ENCODE measurements around the gene ADD2.

ADD2 gene

DNA sequence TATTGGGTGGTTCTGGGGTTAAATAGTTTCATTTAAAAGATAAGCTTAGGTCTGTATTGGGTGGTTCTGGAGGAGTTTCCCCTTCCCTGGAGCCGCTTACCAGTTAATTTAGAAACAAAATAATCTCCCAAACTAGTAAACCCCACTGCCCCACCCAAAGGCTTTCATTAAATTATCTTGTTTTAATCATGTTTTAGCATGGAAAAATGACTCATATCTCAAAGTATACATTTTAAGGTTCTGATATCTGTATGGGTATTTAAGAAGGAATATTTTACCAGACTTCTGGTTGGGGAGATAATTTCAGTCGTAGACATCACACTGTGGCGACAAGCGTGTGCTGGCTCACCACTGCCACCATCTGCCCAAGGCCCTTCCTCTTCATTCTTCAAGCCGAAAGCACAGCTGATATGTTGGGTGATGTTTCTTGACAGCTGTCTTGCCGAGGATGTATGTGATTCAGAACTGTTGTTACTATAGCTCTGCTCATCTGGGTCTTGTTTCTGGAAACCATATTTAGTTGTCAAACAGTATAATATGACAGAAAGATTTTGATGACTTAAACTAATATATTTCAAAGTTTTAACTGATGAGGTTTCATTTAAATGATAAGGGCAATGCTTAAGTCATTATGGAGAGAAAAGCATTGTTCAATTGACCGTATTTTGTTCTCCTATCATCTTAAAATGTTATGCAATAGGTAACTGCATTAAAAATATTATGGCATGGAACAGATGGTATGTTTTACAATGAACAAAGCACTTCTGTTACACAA is 17.3 kb upstream of the ADD2 start:
- DNase-seq (ENCODE audit: low read depth in 2 of 2) = no peak

DNA sequence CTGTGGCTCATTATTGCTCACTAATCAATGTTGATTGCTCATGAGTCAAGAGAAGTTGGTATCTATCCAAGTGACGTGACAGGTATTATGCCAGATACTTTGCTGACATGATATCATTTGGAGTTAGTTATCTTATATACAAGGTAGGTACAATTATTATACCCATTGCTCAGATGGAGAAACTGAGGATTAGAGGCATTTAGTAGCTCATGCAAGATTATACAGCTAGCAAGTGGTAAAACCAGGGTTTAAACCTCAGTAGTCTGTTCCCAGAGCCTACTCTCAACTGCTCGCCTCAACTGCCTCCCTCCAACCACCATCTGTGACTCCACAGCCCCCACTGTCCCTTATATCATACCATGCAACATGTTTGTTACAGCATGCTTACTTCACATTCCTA is 16.3 kb upstream of the ADD2 start:
- DNase-seq (ENCODE audit: low read depth in 2 of 2) = no peak

DNA sequence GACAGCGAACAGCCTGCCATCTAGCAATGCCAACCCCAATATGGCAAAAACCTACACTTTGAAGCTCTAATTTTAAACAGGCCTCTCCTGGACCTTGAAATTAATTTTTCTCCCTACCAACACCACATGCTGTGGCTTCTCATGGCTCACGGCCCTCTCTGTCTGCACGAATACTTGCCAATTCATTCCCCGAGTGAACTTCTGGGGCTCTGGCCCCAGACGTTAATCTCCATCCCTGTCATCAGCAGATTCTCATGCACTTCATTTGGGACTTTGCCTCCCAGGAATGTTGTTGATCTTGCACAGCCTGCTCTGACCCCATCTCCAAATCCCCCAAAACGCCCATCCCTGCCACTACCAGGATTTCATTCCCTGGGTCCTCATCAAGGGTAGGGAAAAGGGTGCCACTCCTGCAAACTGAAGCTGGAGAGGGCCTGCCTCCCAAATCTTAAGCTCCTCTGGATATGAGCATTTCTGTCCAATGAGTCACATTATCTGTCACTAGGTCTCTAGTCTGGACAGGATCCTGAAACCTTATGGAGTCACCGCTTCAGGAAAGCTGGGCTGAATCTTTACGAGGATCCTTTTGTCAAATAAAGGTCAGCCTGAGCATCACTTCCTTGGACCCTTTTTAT is 12.0 kb upstream of the ADD2 start:
- DNase-seq (ENCODE audit: low read depth in 2 of 2) = no peak

DNA sequence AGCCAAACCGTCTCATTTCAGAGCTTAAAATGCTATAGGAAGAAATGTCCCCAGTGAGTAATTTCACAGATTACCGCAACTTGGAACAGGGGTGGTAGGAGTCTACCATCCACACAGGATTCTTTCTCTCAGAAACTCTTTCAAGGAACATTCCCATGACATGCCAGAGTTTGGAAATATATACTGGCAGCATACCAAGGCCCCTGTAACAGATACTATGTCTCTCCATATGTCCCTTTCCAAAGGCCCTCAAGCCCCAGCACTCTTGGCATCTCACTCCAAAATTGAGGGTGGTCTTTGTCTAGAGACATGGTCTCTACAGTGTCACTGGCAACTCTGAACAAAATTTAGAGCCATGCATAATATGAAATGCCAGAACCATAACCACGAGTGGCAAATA is 11.5 kb upstream of the ADD2 start:
- DNase-seq (ENCODE audit: low read depth in 2 of 2) = no peak

DNA sequence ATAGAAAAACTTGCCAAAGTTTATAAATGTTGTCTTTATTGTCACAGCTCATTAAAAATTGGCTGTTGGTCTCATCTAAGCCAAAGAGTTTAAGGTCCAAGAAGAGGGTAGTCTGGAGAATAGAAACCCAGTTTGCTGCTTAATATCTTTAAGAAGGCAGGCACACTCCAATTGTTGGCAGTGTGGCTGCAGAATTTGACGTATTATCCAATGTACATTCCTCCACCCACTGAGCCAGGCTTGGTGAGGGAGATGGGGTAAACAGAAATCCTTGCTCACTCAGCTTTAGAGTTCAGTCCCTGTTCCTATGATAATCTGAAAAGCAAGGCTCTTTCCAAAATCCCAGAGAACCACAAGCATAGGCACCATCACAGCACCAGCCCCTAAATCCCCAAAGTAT is 10.7 kb upstream of the ADD2 start:
- no peak for DNase-seq (ENCODE audit: low read depth in 2 of 2)

DNA sequence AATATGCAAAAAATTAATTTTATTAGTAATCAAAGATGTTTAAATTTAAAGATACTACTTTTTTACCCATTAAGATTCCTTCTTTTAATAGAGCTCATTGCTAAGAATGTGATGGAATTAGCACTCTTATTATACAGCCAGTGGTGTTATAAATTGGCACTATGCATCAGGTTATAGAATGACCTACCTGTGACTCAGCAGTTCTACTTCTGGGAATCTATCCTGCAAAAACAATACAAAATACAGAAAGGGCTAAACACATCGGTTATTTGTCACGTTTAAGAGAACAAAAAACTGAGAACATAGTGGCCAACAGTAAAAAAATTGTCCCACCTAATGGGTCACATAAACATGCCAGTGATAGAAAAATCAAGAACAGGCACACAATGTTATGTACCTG is 9.4 kb upstream of the ADD2 start:
- DNase-seq (ENCODE audit: low read depth in 2 of 2) = no peak

DNA sequence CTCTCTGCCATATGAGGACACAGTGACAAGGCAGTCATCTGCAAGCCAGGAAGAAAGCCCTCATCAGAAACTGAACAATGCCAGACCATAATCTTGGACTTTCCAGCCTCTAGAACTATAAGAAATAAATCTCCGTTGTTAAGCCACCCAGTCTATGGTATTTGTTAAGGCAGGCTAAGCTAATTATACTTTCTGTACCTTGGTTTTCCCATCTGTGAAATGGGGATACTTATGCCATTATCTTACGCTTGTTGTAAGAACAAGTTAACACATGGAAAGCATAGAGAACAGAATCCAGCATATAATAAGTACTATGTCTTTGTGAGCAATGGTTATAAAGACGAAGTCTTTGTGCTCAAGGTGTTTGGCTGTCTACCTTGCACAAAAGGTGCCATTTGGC is 8.3 kb upstream of the ADD2 start:
- DNase-seq (ENCODE audit: low read depth in 2 of 2) = no peak

DNA sequence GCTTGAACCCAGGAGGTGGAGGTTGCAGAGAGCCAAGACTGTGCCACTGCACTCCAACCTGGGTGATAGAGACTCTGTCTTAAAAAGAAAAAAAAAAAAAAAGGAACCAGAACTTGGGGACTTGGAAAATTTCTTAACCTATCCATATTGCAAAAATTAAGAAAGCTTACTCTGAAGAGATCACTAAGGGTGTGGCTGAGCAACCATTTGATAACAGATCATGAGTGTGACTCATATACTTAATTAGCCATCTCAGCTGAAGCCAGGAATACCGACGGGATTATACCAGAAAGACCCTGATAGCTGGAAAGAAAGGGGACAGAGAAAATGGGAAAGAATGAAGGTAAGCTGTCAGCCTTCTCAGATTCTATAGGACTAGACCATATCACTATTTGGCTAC is 7.1 kb upstream of the ADD2 start:
- DNase-seq (ENCODE audit: low read depth in 2 of 2) = no peak

DNA sequence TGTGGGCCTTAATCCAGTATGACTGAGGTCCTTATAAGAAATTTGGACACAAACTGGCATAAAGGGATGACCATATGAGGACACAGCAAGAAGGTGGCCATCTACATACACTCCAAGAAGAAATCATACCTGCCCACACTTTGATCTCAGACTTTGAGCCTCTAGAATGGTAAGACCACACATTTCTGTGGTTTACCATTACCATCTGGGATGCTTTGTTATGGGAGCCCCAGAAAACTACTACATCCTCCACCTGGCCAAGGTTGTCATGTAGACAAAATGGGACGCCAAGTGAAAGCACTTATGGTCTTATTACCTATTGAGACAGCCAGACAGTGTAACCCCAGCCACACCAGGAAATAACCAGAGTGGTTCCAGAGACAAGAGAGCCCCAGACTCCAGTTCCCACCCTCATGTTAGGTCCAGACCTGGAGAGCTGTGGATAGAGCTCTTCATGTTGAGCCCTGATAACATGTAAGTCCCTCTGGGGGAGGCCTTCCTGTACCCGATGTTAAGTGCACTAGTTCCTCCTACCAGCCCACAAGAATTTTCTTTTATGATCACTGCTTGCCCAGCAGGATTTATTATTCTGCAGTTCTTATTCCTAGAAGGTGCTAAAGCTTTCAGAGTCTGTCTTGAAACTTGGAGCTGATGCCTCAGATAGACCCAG is 4.6 kb upstream of the ADD2 start:
- DNase-seq (ENCODE audit: low read depth in 2 of 2) = no peak

DNA sequence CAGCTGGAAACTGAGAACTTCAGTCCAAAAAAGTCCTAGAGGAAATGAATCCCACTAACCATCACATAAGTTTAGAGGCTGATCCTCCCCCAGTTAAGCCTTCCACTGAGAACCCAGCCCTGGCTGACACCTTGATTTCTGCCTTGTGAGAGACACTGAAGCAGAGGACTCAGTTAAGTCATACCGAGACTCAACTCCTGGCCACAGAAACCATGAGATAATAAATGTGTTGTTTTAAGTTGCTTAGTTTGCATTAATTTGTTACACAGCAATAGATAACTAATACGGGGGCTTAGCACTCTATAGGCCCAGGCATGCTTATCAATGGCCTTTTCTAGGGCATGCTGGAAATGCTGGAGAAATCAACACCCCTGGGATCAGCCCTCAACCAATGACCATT is 3.4 kb upstream of the ADD2 start:
- no peak for DNase-seq (ENCODE audit: low read depth in 2 of 2)

DNA sequence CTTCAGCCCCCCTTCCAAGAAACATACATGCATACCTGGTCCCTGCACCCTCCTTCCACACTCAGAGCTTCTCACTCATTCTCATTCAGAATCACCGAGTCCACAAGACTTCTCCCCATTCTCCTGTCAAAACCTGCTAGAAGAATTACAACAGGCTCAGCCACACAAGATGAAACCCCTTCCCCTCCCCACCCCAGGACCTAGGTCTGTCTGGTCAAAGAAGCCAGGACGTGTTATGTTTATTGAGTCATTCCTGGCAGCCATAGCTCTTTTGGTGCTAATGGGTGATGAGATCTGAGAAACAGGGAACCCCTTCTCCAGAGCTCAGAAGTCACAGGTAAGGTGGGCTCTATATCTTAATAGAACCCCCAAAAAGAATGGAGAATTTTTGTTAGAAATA is 1.4 kb upstream of the ADD2 start:
- DNase-seq (ENCODE audit: low read depth in 2 of 2) = no peak

DNA sequence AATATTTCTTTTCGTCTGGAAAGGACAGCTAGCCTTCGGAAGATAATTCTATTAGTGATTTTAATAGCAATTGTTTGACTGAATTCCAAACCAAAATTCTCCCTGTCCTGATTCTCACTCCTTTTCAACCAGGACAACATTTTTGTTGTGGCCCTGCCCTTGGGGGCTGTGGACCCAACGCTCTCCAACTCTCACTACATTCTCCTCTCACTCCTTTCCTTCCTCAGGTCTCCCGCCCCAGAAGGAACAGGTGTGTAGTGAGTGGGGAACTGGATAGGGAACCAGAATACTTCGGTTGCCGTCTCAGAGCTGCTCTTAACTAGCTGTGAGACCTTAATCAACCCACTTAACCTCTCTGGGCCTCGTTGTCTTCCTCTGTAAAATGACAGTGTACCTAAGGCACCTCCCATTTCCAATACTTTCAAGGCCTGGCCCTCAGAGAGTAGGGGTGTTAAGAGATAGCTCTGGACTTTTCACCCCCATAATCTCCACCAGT is 638 bp upstream of the ADD2 start:
- no peak for DNase-seq (ENCODE audit: low read depth in 2 of 2)

DNA sequence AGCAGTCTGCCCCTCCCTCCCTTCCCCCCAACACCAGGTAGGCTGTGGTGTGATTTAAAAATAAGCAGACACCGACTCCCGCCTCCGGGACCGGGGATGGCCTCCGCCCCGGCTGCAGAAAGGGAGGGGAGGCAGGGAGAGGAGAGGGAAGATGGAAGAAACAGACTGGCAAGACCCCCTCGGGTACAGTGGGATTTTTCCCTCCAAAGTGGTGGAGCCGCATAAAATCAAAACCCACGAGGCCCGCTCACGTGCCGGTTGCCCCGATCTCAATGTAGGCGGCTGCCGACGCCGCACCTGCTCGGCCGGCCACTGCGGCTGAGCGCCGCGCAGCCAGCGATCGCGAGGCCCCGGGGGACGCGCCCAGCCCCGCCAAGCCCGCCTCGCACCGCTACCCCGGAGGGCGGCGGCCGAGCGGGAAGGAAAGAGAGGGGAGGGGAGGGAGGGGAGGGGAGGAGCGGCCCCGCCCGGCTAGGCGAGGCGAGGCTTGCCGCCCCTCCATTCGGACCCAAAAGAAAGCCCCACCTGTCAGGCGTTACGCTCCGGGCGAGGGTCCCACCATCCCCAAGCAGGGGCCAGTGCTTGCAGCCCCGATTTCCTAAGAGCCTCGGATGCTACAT is 811 bp downstream of the ADD2 start:
- no peak for DNase-seq (ENCODE audit: low read depth in 2 of 2)

DNA sequence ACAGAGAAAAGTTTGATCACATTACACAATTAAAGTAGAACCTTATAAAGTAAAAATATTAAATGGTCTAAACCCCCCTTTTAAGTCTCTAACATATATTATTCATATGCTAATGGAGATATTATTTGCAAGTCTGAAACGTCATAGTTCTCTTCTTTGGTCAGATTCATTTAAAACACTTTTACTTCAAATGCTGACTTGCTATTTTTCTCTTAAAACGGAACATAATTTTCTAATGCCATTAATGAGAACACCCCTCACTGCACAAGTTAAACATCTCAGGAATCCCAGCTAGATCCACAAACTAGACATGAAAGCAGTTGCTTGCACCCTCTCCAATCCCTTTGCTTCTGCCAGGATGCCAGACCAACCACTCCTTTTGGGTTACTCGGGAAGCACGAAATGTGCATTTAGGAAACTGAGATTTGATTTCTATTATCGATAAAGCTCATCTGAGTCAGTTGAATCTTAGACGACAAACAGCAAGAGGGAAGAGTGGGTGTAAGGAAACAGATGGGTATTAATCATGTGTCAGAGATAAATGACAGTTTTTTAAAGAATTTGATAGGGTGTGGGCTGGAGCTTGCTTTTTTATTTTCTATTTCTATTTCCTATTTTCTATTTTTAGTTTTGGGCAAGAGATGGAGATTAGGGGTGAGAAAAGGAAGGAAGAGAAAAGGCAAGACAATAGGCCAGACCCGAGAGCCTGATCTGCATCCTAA is 1.5 kb downstream of the ADD2 start:
- no peak for DNase-seq (ENCODE audit: low read depth in 2 of 2)

DNA sequence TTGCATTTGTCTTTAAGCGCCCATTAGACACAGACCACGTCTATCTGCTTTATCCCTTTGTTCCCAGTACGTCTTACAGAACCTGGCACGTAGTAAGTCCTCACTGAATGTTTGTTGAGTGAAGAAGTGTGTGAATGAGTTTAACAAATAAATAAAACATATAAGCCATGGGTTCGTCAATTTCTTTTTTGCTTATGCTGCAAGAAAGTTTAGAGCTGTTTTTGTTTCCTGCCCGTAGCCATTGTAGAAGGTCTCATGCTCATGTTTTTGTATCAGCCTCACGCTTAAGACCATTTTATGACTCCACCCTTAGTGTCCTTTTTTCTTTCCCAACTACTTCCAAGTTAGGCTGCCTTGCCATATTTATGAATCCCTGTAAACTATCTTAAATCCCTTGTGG is 2.5 kb downstream of the ADD2 start:
- no peak for DNase-seq (ENCODE audit: low read depth in 2 of 2)

DNA sequence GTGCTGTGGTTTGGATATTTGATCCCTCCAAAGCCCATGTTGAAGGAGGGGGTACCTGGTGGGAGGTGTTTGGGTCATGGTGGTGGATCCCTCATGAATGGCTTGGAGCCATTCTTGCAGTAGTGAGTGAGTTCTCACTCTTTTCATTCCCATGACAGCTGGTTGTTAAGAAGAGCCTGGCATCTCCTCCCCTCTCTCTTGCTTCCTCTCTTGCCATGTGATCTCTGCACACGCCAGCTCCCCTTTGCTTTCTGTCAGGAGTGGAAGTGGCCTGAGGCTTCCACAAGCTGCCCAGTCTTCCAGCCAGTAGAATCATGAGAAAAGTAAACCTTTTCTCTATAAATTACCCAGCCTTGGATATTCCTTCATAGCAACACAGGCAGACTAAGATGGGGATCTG is 8.6 kb downstream of the ADD2 start:
- DNase-seq (ENCODE audit: low read depth in 2 of 2) = no peak

DNA sequence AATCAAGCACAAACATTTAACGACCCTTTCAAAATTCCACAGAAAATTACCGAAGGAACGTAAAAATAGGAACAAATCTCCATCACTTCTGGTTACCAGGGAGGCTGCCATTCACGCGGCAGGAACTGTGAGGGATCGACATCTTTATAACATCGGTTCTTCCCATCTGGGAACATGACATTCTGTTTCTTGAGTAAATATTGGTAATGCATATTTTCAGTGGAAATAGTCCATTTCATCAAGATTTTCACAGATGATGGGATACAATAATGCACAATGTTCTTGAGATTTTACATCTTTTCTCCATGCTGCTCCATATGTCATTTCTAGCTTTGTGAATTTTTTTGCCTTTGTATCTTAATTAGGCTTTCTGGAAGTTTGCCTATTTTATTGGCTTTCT is 10.0 kb downstream of the ADD2 start:
- no peak for DNase-seq (ENCODE audit: low read depth in 2 of 2)

DNA sequence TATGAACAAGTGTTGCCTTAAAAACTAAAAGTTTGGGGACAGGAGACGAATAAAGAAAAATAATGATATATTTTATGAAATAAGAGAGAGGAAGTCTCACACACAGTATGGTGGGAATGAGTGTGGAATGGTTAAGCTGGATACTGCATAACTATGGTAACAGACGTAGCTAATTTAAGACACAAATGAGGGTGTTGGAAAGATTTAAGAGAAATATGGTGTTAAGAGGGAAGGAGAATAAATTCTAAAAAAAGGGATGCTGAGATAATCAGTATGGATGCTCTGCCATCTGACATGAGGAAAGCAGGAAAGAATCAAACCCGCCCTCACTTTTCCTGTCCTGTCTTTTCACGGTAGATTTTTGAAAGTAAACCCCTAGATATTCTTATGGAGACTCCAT is 10.6 kb downstream of the ADD2 start:
- DNase-seq (ENCODE audit: low read depth in 2 of 2) = no peak

DNA sequence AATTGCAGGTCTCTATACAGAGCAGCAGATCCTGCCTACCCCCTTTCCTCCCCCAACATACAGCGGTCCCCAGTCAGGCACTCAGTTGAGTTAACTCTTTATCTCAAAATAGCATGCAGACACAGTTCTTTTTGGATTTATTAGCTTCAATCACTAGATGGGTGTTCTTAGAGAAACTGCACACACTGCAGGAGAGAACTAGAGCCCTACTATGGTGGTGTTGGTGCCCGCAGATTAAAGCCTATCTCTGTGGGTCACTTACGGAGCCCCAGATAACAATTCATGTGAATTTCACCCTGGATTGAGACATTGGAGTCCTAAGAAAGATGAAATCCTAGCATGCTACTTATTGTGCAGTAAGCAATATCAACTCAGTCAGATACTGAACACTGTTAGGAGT is 11.9 kb downstream of the ADD2 start:
- DNase-seq (ENCODE audit: low read depth in 2 of 2) = no peak

DNA sequence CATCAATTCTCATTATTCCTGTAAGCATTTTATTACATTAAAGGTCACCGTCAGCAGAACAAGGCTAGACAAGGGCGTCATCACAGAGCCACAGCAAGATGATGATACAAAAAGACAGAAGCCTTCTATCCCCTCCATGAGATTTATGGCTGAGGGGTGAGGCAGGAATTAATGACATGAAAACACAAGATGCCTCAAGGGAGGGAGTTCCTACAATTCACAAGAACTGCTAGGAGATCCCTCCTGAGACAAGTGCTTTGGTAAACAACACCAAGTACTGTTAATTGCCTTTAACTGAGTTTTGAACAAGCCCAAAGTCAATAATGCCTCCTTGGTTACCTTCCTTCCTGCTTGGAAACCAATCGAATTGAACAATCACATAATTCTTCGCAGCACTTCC is 14.1 kb downstream of the ADD2 start:
- no peak for DNase-seq (ENCODE audit: low read depth in 2 of 2)

DNA sequence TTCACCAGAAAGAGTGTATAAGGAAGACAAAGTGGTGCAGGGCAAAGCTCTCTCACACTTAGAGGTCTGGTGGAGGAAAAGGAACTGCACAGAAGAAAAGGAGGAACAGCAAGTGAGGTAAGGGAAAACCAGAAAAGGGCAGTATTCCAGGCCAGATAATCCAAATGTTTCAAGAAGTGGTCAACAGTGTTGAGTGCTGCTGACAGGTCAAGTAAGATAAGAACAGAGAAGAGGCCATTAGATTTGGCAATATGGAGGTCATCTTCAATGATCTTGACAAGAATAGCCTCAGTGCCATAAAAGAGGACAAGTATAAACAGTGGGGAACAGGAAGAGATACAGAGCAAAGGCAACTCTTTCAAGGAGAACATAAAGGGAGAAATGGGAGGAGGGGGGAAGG is 15.0 kb downstream of the ADD2 start:
- DNase-seq (ENCODE audit: low read depth in 2 of 2) = no peak

DNA sequence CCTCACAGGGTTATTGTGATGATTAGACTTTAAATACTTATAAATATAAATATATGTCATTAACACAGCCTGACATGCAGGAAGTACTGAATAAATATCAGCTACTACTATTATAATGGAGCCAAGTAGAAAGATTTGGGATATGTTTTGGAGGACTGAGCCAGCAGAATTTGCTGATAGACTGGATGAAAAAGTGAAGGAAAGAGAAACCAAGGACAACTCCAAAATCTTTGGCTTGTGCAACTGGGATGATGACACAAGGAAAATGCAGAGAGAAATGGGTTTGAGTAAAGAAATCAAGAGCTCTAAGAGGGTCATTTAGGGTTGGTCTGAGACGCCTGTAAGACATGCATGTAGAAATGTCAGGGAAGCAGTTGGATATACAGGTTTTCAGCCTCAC is 15.6 kb downstream of the ADD2 start:
- DNase-seq (ENCODE audit: low read depth in 2 of 2) = no peak

Data from stimulated activated CD8-positive, alpha-beta memory T cell treated with anti-CD3 and anti-CD28 coated beads, Interleukin-2, amount 100 ng/mL, for 48 hours (primary cell).